IMR-90 (cell line): ENCODE data around the gene NTRK2.

Experiments
- BHLHE40 ChIP-seq: fragments of 150-350 bp; IDR thresholded peaks from 2 replicates; pipeline ENCODE4 v1.6.1; 2016; ENCODE audit warnings: mild to moderate bottlenecking, low read depth, low read length
- CEBPB ChIP-seq: IDR thresholded peaks from 2 replicates; pipeline ENCODE4 v1.6.1; 2012; ENCODE audit warnings: low read depth, low read length, improper control_type of control experiment
- MXI1 ChIP-seq: IDR thresholded peaks from 2 replicates; pipeline ENCODE4 v1.6.1; 2012; ENCODE audit warnings: low read depth, mild to moderate bottlenecking, low read length, moderate library complexity, borderline replicate concordance
- POLR2A ChIP-seq: IDR thresholded peaks from 2 replicates; pipeline ENCODE4 v1.6.1; 2012; ENCODE audit warnings: mild to moderate bottlenecking, low read depth, low read length
- RAD21 ChIP-seq: IDR thresholded peaks from 2 replicates; pipeline ENCODE4 v1.6.1; 2012; ENCODE audit warnings: low read length, improper control_type of control experiment
- RCOR1 ChIP-seq: IDR thresholded peaks from 2 replicates; pipeline ENCODE4 v1.6.1; 2012; ENCODE audit warnings: mild to moderate bottlenecking, low read length, improper control_type of control experiment; ENCODE audit not compliant: insufficient replicate concordance
- USF2 ChIP-seq: fragments of 150-350 bp; IDR thresholded peaks from 2 replicates; pipeline ENCODE4 v1.6.1; 2017; ENCODE audit warnings: mild to moderate bottlenecking, antibody characterized with exemption, low read length, low read depth
- TF ChIP-seq, protein P1 (sequence below): conservative IDR thresholded peaks from 2 replicates; pipeline ENCODE4 v1.5.1; 2012; ENCODE audit warnings: mild to moderate bottlenecking, low read depth, low read length, improper control_type of control experiment
- TF ChIP-seq, protein P2 (sequence below): fragments of 150-350 bp; IDR thresholded peaks from 2 replicates; pipeline ENCODE4 v1.6.1; 2016; ENCODE audit warnings: low read depth, mild to moderate bottlenecking, low read length, moderate library complexity, borderline replicate concordance

DNA sequence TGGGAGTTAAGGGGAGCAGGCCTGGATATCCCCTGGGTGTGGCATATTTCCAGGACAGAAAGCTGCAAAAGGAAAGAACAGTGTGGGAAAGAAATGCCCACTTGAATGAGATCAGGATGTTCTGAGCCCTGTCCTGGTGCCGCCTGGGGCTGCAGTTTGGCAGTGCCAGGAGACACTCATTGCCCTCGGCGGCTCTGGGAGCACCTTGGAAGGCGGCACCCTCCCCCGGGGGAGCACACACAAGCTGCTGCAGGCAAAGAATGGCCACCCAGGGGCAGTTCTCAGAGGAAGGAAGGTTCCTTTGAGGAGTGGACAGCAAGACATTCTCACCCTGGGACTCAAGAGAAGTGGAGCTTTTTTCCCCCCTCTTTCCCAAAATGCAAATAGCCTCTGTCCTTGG is 305.3 kb downstream of the NTRK2 start:
- TF ChIP-seq, protein P1, sequence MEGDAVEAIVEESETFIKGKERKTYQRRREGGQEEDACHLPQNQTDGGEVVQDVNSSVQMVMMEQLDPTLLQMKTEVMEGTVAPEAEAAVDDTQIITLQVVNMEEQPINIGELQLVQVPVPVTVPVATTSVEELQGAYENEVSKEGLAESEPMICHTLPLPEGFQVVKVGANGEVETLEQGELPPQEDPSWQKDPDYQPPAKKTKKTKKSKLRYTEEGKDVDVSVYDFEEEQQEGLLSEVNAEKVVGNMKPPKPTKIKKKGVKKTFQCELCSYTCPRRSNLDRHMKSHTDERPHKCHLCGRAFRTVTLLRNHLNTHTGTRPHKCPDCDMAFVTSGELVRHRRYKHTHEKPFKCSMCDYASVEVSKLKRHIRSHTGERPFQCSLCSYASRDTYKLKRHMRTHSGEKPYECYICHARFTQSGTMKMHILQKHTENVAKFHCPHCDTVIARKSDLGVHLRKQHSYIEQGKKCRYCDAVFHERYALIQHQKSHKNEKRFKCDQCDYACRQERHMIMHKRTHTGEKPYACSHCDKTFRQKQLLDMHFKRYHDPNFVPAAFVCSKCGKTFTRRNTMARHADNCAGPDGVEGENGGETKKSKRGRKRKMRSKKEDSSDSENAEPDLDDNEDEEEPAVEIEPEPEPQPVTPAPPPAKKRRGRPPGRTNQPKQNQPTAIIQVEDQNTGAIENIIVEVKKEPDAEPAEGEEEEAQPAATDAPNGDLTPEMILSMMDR = no peak
- TF ChIP-seq RCOR1 (no peak), POLR2A (no peak), USF2 (no peak), MXI1 (no peak), BHLHE40 (no peak), RAD21 (no peak), CEBPB (no peak)
- TF ChIP-seq, protein P2, sequence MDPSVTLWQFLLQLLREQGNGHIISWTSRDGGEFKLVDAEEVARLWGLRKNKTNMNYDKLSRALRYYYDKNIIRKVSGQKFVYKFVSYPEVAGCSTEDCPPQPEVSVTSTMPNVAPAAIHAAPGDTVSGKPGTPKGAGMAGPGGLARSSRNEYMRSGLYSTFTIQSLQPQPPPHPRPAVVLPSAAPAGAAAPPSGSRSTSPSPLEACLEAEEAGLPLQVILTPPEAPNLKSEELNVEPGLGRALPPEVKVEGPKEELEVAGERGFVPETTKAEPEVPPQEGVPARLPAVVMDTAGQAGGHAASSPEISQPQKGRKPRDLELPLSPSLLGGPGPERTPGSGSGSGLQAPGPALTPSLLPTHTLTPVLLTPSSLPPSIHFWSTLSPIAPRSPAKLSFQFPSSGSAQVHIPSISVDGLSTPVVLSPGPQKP = no peak
